ENCODE data around the gene PDSS2. TPM values are rescaled to one million over a fixed set of nuclear protein-coding genes. Genes with fewer than 3 reads are reported as not detected.
A peak's percentile ranks its signal among the peaks of the same experiment; 100 is the strongest.

The PDSS2 gene
- total and polyA plus RNA-seq, 9 of the 15 experiments (the other 6 are each of a cell fraction or from before 2014, with no cell fraction given), result 5.8 to 21.1 (median 12.0) TPM

- TF ChIP-seq ZNF277 (CRISPR knock-in tag; IDR thresholded peaks at IDR 0.05; ENCODE audit: borderline replicate concordance), result no peak
- TF ChIP-seq FOSL1 (tag; conservative IDR thresholded peaks at IDR 0.05), result peak; percentile 33; the same call in 1 of the 2 replicates
- no peak for TF ChIP-seq FOXK1 (CRISPR knock-in tag; IDR thresholded peaks at IDR 0.05; ENCODE audit: borderline replicate concordance)
- TF ChIP-seq PBX2 (CRISPR knock-in tag; IDR thresholded peaks at IDR 0.05; ENCODE audit: low read depth), result no peak
- TF ChIP-seq PBX2 (tag; conservative IDR thresholded peaks at IDR 0.05; ENCODE audit: low read depth), result peak; percentile 36; the same call in 1 of the 2 replicates
- TF ChIP-seq BRCA1 (IDR thresholded peaks at IDR 0.05), result no peak
- no peak for TF ChIP-seq BRCA1 (CRISPR knock-in tag; IDR thresholded peaks at IDR 0.05)
- no peak for TF ChIP-seq ZNF76 (CRISPR knock-in tag; IDR thresholded peaks at IDR 0.05; ENCODE audit: borderline replicate concordance)
- no peak for TF ChIP-seq ZNF212 (CRISPR knock-in tag; IDR thresholded peaks at IDR 0.05)
Measured at GRCh38 chr6:107264357-107264840, 195.0 kb downstream of the PDSS2 start (continued).
